Fibroblast of skin of abdomen (primary cell): ENCODE data around the gene CRYAB.
"Not testable (repeated sequence)": the region's sequence is repeated elsewhere in the genome, so short reads cannot be mapped to it uniquely, and the experiment has no call there.

ENCODE experiments used
- DNase-seq: peaks from one replicate; pipeline ENCODE4 v3.0.0-alpha.2; 2013

The CRYAB gene

GRCh38 chr11:111933176-111933575, 21.6 kb upstream of the CRYAB start:
- not testable (repeated sequence) for DNase-seq

- DNase-seq, result no peak
Observed at GRCh38 chr11:111932611-111932950, 21.0 kb upstream of the CRYAB start.

DNA sequence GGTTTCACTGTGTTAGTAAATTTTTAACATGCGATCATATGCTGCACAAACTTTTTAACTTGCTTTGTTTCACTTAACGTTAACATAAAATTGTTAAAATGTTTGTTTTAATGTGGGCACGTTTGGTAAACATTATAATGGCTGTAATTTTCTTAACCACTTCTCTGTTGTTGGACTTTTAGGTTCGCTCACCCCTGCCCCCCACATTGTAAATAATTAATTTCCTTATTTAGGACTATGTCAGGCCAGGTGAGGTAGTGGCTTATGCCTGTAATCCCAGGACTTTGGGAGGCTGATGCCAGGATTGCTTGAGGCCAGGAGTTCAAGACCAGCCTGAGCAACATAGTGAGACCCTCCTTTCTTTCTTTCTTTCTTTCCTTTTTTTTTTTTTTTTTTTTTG, 18.9 kb upstream of the CRYAB start:
- no peak for DNase-seq

- DNase-seq, result peak; percentile 96
Observed at GRCh38 chr11:111926505-111927391, 15.2 kb upstream of the CRYAB start.

DNA sequence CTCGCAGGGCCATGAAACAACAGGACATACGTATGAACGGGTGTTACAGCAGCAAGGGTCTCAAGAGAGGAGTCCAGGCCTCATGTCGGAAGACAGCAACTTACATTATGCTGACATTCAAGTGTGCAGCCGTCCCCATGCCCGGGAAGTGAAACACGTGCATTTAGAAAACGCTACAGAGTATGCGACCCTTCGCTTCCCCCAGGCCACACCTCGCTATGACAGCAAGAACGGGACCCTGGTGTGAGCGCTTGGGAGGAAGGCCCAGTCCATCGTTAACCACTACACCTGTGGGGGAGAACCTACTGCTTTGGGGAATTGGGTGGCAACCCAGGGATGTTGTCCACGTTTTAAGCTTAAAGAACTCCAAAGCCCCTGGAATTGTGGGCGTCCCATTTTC, 14.4 kb upstream of the CRYAB start:
- DNase-seq, result no peak

DNA sequence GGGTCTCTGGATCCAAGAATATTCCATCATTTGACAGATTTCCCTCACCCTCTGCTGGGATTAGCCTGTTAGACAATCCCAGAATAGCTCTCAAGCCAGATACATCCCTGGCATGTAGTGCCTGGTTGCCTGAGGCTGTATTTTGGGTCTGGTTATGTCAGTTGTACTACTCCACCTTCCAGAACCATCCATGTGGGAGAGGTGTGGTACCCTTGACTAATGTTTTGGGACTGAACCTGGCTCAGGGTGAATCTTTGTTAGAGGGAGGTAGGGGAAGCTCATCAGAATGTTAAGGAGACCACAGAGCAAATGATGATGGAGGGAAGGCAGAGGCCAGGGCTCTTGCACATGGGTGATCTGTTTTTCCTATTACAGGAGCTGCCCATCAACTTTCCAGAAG, 12.4 kb upstream of the CRYAB start:
- no peak for DNase-seq

DNA sequence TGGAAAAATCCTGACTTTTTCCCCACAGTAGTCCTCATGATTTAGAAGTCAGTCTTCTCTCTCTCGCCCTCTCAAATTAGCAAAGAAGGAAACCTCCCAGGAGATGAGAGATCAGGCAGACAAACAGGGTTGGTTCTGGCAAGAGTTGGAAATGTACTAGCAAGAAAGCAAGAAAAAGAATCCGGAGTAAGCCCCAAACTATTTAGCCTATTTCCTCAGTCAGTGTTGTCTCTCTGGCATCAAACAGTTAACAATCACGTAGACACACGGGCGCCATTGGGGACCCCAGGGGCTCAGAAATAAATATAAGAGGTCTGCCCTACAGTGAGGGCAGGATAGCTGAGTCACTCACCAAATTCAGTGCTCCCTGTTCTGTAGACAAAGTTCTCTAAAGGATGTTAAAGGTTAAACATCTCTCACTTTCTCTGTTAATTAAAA, 11.8 kb upstream of the CRYAB start:
- peak; percentile 66 for DNase-seq

DNA sequence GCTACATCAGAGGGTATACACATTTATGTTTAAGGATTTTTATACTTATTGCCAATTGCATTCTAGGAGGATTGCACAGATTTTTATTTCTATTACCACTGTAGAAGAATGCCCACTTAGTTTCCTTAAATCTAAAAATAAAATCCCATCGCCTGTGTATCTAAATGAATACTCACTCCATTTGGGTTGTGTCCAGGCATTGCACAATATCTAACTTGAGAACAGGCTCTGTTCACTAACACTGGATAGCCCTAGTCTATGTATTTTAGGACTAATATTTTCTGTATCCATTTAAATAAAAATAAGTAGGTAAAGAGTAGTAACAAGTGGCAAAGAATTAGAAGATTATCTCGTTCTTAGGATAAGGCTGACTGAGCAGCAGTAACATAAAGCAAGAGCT, 11.2 kb upstream of the CRYAB start:
- DNase-seq, result peak; percentile 87

DNA sequence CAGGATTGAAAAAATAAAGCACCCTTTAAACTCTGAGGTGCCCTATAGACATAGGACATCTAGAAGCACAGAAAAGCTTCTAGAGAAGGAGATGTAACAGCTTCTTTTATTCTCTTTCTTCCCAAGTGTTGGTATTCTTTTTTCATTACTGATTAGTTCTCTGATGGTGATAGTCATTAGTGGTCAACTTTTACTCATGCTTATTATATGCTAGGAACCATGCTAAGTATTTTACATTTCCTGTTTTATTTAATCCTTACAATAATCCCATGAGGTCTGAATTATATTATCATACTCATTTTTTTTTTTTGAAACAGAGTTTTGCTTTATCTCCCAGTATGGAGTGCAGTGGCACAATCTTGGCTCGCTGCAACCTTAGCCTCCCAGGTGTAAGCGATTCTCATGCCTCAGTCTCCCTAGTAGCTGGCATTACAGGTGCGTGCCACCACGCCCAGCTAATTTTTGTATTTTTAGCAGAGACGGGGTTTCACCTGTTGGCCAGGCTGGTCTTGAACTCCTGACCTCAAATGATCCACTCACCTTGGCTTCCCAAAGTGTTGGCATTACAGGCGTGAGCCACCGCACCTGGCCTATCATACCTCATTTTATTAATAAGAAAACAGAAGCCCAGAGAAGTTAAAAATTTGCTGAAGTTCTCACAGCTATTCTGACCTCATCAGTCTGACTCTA, 10.1 kb upstream of the CRYAB start:
- DNase-seq, result no peak

- no peak for DNase-seq
Observed at GRCh38 chr11:111920908-111921307, 9.3 kb upstream of the CRYAB start.

- no peak for DNase-seq
Observed at GRCh38 chr11:111918390-111919256, 7.1 kb upstream of the CRYAB start, which contains the start of gene C11orf52. Gene C11orf52 (plus strand): TSS chr11:111918913. CDS start chr11:111918973, 60 bp downstream.

GRCh38 chr11:111917788-111918187, 6.2 kb upstream of the CRYAB start:
- no peak for DNase-seq

- DNase-seq, result no peak
Observed at GRCh38 chr11:111917312-111917711, 5.7 kb upstream of the CRYAB start.

DNA sequence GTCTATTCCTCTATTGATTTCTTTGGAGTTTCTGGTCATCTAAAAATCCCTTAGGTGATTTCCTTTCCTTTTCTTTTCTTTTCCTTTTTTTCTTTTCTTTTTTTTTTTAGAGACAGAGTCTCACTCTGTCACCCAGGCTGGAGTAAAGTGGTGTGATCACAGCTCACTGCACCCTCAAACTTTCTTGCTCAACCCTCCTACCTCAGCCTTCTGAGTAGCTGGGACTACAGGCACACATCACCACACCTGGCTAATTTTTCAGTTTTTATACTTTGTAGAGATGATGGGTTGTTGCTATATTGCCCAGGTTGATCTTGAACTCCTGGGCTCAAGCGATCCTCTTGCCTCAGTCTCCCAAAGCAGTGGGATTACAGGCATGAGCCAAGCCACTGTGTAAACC, 5.2 kb upstream of the CRYAB start:
- no peak for DNase-seq

- peak; percentile 71 for DNase-seq
Observed at GRCh38 chr11:111913997-111914396, 2.4 kb upstream of the CRYAB start.

DNA sequence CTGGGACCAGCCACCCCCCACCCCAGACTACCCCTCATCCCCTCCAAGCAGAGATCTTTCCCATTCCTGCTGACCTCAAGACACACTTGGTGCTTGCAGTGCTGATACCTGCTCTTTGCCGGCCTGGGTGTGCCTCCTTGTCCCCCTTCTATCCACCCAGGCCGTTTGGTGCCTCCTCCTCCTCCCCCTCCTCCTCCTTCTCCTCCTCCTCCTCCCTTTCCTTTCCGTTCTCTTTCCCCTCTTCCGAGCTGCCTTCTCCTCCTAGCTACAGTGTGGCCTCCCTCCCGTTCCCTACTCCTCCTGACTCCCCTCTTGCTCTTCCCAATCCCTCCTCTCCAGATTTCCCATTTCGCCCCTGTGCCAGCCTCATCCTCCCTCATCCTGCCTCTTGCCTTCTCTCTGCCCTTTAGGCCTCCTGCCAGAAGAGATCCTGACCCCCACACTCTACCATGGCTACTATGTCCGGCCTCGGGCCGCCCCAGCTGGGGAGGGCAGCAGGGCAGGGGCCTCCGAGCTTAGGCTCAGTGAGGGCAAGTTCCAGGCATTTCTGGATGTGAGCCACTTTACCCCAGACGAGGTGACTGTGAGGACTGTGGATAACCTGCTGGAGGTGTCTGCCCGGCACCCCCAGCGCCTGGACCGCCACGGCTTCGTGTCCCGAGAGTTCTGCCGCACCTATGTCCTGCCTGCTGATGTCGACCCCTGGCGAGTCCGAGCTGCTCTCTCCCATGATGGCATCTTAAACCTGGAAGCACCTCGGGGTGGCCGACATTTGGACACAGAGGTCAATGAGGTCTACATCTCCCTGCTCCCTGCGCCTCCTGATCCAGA, 1.7 kb upstream of the CRYAB start:
- no peak for DNase-seq

GRCh38 chr11:111912535-111912934, 965 bp upstream of the CRYAB start, which contains the start of gene HSPB2:
Gene HSPB2 (plus strand): TSS chr11:111912734. CDS start chr11:111912830, 96 bp downstream.
- DNase-seq, result no peak

- DNase-seq, result no peak
Observed at GRCh38 chr11:111910676-111911562, 651 bp downstream of the CRYAB start.

- DNase-seq, result no peak
Observed at GRCh38 chr11:111909378-111909777, 2.2 kb downstream of the CRYAB start.

- no peak for DNase-seq
Observed at GRCh38 chr11:111908639-111909305, 2.8 kb downstream of the CRYAB start.
